ENCODE measurements around the gene CRAMP1. TPM values are rescaled to one million over a fixed set of nuclear protein-coding genes. Genes with fewer than 3 reads are reported as not detected.
A peak's percentile ranks its signal among the peaks of the same experiment; 100 is the strongest.

The CRAMP1 gene
- polyA plus RNA-seq, 1 of the 3 experiments (the other 2 are of a cell fraction): 9.5 TPM

GRCh38 chr16:1563786-1564185 is 48.4 kb upstream of the CRAMP1 start:
- H2AFZ ChIP-seq (ENCODE audit: low read depth): no peak overlapping the region
- H4K20me1 ChIP-seq (ENCODE audit: insufficient read depth): no peaks in the 10 kb centered on the region
- no peak overlapping the region for H3K4me2 ChIP-seq
- no peak overlapping the region for H3K4me3 ChIP-seq (ENCODE audit: low read depth in 2 of 2, low read length in 1 of 2)
- H3K27ac ChIP-seq (ENCODE audit: low read depth in 2 of 2, low read length in 1 of 2): no peak overlapping the region
- TF ChIP-seq PBX3 (IDR thresholded peaks at IDR 0.05) (no peak), FOXJ3 (CRISPR knock-in tag; IDR thresholded peaks at IDR 0.05) (no peak), EP300 (IDR thresholded peaks at IDR 0.05; ENCODE audit: borderline replicate concordance in 1 of 2, low read depth in 1 of 2, low read length in 1 of 2) (no peak)
- no peaks in the 10 kb centered on the region for H3F3A ChIP-seq (replicated peaks; ENCODE audit: insufficient read depth)
- peaks cover 11 to 35% of the 10 kb centered on the region in 2 experiments for H3K36me3 ChIP-seq (replicated peaks in 1 of 2; ENCODE audit: control insufficient read depth in 1 of 2, insufficient read depth in 2 of 2, low read length in 1 of 2)
- whole genome bisulfite sequencing (ENCODE audit: low lambda C conversion rate): 95% methylated on average over 20 of the region's 20 CpGs
- H3K4me1 ChIP-seq (ENCODE audit: control insufficient read depth in 1 of 2, insufficient read depth in 2 of 2, low read depth in 1 of 2, low read length in 1 of 2): no peaks in the 10 kb centered on the region
- H3K9me2 ChIP-seq: no peaks in the 10 kb centered on the region
- no peak for DNase-seq
- POLR2A ChIA-PET: no interaction called here
- CTCF ChIA-PET: no interaction called here
- H3K27me3 ChIP-seq (ENCODE audit: insufficient read depth): no peaks in the 10 kb centered on the region
- no peaks in the 10 kb centered on the region for H3K9me3 ChIP-seq
- no peaks in the 10 kb centered on the region for H3K79me2 ChIP-seq (ENCODE audit: insufficient read depth)
- no peak overlapping the region for H3K9ac ChIP-seq

DNA sequence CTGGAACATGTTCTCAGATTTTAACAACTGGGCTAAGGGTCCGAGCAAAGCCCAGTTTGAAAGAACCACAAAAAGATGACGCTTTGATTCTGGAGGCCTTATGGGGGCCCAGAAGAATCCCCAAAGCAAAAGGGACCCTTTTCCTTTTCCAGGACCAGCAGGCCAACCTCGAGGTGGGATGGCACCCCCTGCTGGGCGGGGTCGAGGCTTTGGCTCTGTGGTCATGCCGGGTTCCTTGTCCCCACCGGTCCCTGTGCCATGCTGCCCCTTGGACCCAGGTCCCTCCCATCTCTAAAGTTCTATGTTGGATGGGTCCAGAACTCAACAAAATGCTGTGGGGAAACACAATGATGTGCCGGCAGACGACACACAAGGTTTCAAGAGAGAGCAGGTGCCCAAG is 47.8 kb upstream of the CRAMP1 start:
- H3K36me3 ChIP-seq (replicated peaks in 1 of 2; ENCODE audit: control insufficient read depth in 1 of 2, insufficient read depth in 2 of 2, low read length in 1 of 2): peaks cover 11 to 30% of the 10 kb centered on the region in 2 experiments
- ChIA-PET CTCF (interaction anchor here (1.2 kb wide), 1 partner anchor 70 kb away, joined by 3 read pairs; no protein-coding TSS in a partner anchor), POLR2A (no interaction called here)
- 84% methylated on average over 8 of the region's 9 CpGs for WGBS (ENCODE audit: low lambda C conversion rate)
- H4K20me1 ChIP-seq (ENCODE audit: insufficient read depth): no peaks in the 10 kb centered on the region
- no peak overlapping the region for H3K27ac ChIP-seq (ENCODE audit: low read depth in 2 of 2, low read length in 1 of 2)
- H3K4me2 ChIP-seq: no peak overlapping the region
- peak; percentile 59 for DNase-seq
- H3K79me2 ChIP-seq (ENCODE audit: insufficient read depth): no peaks in the 10 kb centered on the region
- no peak overlapping the region for H3K9ac ChIP-seq
- no peaks in the 10 kb centered on the region for H3K4me1 ChIP-seq (ENCODE audit: control insufficient read depth in 1 of 2, insufficient read depth in 2 of 2, low read depth in 1 of 2, low read length in 1 of 2)
- no peaks in the 10 kb centered on the region for H3K9me2 ChIP-seq
- no peaks in the 10 kb centered on the region for H3K27me3 ChIP-seq (ENCODE audit: insufficient read depth)
- H3F3A ChIP-seq (replicated peaks; ENCODE audit: insufficient read depth): no peaks in the 10 kb centered on the region
- no peaks in the 10 kb centered on the region for H3K9me3 ChIP-seq
- no peak overlapping the region for H2AFZ ChIP-seq (ENCODE audit: low read depth)
- no peak overlapping the region for H3K4me3 ChIP-seq (ENCODE audit: low read depth in 2 of 2, low read length in 1 of 2)
- peak; percentile 39 for TF ChIP-seq CTCF (IDR thresholded peaks at IDR 0.05)
- TF ChIP-seq, protein P1, sequence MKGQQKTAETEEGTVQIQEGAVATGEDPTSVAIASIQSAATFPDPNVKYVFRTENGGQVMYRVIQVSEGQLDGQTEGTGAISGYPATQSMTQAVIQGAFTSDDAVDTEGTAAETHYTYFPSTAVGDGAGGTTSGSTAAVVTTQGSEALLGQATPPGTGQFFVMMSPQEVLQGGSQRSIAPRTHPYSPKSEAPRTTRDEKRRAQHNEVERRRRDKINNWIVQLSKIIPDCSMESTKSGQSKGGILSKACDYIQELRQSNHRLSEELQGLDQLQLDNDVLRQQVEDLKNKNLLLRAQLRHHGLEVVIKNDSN (IDR thresholded peaks at IDR 0.05; ENCODE audit: borderline replicate concordance, low read depth): no peak
- TF ChIP-seq ZBTB33 (IDR thresholded peaks at IDR 0.05; ENCODE audit: borderline replicate concordance, low read depth): no peak
- TF ChIP-seq SMC3 (IDR thresholded peaks at IDR 0.05; ENCODE audit: low read depth, low read length): no peak
- no peak for TF ChIP-seq EZH2phosphoT487 (IDR thresholded peaks at IDR 0.05; ENCODE audit: borderline replicate concordance, low read depth)
- no peak for TF ChIP-seq MAX (IDR thresholded peaks at IDR 0.05; ENCODE audit: low read depth)
- no peak for TF ChIP-seq JUND (IDR thresholded peaks at IDR 0.05)
- TF ChIP-seq FOSL2 (IDR thresholded peaks at IDR 0.05; ENCODE audit: borderline replicate concordance, low read depth): no peak
- no peak for TF ChIP-seq EP300 (IDR thresholded peaks at IDR 0.05; ENCODE audit: borderline replicate concordance in 1 of 2, low read depth in 1 of 2, low read length in 1 of 2)
- TF ChIP-seq POLR2AphosphoS5 (IDR thresholded peaks at IDR 0.05; ENCODE audit: low read depth, low read length): no peak
- TF ChIP-seq MEF2A (IDR thresholded peaks at IDR 0.05; ENCODE audit: borderline replicate concordance, low read depth): no peak
- TF ChIP-seq, protein P2, sequence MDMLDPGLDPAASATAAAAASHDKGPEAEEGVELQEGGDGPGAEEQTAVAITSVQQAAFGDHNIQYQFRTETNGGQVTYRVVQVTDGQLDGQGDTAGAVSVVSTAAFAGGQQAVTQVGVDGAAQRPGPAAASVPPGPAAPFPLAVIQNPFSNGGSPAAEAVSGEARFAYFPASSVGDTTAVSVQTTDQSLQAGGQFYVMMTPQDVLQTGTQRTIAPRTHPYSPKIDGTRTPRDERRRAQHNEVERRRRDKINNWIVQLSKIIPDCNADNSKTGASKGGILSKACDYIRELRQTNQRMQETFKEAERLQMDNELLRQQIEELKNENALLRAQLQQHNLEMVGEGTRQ (IDR thresholded peaks at IDR 0.05; ENCODE audit: borderline replicate concordance, low read depth, low read length): no peak
- peak; percentile 32 for TF ChIP-seq RAD21 (IDR thresholded peaks at IDR 0.05; ENCODE audit: low read length)
- TF ChIP-seq GABPA (IDR thresholded peaks at IDR 0.05; ENCODE audit: low read depth): no peak

Data from SK-N-SH (cell line).